Measurements from ENCODE around the gene MAPK8IP3. TPM values are rescaled to one million over a fixed set of nuclear protein-coding genes. Genes with fewer than 3 reads are reported as not detected.
A peak's percentile ranks its signal among the peaks of the same experiment; 100 is the strongest.

The MAPK8IP3 gene
- polyA plus RNA-seq, 1 donor from 2014 or later = 5.9 TPM

DNA sequence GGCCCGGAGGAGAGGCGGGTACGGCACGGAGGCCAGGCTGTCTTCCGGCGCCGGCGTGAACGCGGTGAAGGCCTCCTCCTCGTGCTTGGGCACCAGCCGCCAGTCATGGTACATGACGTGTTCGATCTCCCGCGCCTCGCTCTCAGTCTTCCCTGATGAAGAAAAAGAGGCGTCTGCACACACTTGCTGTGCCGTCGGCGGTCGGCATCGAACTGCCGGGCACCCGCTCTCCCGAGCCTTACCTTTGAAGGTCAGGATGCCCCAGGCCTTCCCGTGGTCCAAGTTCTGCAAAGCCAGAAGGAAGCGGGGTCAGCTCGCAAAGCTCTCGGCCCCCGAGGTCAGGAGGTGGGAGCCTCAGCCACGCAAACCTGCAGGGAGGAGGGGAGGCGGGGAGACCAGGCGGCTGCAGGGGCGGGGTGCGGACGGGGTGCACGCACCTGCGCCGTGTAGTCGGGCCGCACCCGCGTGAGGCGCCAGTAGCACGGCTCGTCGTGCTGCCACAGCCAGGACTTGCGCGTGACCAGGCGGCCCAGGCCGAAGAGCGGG, 66.4 kb downstream of the MAPK8IP3 start, which contains the start of gene EME2:
Gene EME2 (plus strand): TSS at position 449 of the 546 bp plus-strand sequence. CDS start 418 bp downstream, outside the sequence.
- no peaks in the 10 kb centered on the region for H3K36me3 Mint-ChIP-seq
- H3K4me1 Mint-ChIP-seq = peaks cover 6 to 15% (median 8%) of the 10 kb centered on the region in 3 donors
- no peaks in the 10 kb centered on the region for H3K27me3 Mint-ChIP-seq
- no peaks in the 10 kb centered on the region for H3K9me3 Mint-ChIP-seq
- peak within 1 kb of the TSS; percentile 94 to 99 (median 95) for H3K4me3 Mint-ChIP-seq
- H3K27ac Mint-ChIP-seq = peak within 1 kb of the TSS; percentile 95 to 99 (median 98)

DNA sequence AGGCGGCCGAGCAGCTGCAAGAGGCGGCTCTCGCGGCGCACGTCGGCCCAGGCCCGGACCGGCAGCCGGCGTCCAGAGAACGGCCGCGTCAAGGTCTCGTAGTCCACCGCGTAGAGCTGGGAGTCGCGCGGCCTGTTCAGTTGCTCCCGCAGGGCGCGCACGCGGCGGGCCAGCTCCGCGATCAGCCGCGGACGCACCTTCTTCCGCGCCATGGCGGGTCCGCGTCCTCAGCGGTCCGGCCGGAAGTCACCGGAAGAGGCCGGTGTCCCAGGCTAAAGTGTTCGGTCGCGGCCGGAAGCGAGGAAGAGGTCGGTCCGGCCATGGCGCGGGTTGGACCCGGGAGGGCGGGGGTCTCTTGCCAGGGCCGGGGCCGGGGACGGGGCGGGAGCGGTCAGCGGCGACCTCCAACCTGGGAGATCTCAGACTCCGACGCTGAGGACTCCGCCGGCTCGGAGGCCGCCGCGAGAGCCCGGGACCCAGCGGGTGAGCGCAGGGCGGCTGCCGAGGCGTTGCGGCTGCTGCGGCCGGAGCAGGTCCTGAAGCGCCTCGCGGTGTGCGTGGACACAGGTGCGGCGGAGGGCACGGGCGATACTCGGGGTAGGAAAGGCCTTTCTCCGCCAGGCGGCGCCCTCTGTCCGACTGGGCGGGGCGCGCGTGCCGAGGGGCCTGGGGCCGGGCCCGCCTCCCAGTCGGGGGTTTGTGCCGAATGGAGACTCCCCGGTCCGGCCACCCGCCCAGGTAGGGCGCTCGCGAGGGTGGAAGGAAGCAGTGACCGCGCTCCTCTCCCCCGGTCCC, 67.1 kb downstream of the MAPK8IP3 start, which contains the start of gene MRPS34:
Gene MRPS34 (minus strand): TSS at position 227 of the 795 bp plus-strand sequence. CDS start 15 bp downstream, at position 212.
- no peaks in the 10 kb centered on the region for H3K27me3 Mint-ChIP-seq
- H3K4me3 Mint-ChIP-seq = peak within 1 kb of the TSS; percentile 94 to 99 (median 95)
- H3K4me1 Mint-ChIP-seq = peaks cover 6 to 15% (median 8%) of the 10 kb centered on the region in 3 donors
- no peaks in the 10 kb centered on the region for H3K9me3 Mint-ChIP-seq
- H3K27ac Mint-ChIP-seq = peak within 1 kb of the TSS; percentile 95 to 99 (median 98)
- no peaks in the 10 kb centered on the region for H3K36me3 Mint-ChIP-seq

DNA sequence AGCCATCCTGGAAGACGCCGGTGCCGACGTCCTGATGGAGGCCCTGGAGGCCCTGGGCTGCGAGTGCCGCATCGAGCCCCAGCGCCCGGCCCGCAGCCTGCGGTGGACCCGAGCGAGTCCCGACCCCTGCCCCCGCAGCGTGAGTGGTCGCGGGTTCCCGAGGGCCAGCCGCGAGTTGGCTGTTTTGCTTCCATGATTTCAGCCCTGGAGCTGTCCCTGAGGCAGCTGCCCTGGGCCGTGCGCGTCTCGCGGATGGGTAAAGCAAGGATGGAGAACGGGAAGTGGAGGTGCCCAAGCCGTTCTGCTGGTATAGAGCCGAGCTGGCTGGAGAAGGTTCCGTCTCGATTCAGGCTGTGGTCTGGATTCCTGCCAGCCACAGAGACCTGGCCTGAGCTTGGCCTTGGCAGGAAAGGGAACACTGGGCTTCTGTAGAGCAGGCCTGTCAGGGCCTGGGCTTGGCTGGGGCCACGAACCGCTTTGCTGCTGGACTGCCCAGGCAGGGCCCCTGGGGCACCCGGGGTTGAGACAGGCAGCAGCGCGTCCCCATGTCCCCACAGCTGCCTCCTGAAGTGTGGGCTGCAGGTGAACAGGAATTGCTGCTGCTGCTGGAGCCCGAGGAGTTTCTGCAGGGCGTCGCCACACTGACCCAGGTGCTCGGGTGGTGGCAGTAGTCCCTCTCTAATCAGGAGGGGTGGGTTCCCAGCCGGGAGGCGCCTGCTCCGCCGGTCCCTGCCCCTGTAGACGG, 67.9 kb downstream of the MAPK8IP3 start:
- Mint-ChIP-seq H3K4me3 (peak overlapping the region; percentile 93 to 99 (median 95)), H3K27me3 (no peaks in the 10 kb centered on the region), H3K27ac (peak overlapping the region in 2 of 3 donors; percentile 83 to 95), H3K4me1 (peaks cover 6 to 15% (median 8%) of the 10 kb centered on the region in 3 donors), H3K36me3 (no peaks in the 10 kb centered on the region), H3K9me3 (no peaks in the 10 kb centered on the region)

DNA sequence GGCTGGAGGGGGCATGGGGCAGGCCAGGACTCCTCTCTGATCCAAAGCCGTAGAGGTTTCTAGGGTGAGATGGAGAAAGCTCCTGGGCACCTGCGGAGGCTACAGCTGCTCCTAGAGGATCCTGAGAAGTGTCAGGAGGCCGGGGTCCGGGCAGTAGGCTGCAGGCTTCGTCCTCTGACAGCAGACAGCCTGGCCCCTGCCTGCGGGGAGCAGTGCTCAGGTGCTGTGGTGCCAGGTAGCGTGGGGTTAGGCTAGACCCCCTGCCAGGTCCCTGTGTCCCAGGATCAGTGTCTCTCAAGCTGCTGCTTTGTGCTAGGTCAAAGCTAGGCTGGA, 68.4 kb downstream of the MAPK8IP3 start:
- no peaks in the 10 kb centered on the region for H3K27me3 Mint-ChIP-seq
- peak overlapping the region in 2 of 4 donors; percentile 94 to 99 for H3K4me3 Mint-ChIP-seq
- H3K27ac Mint-ChIP-seq = peak overlapping the region in 2 of 3 donors; percentile 83 to 95
- H3K4me1 Mint-ChIP-seq = peaks cover 6 to 15% (median 8%) of the 10 kb centered on the region in 3 donors
- no peaks in the 10 kb centered on the region for H3K36me3 Mint-ChIP-seq
- H3K9me3 Mint-ChIP-seq = no peaks in the 10 kb centered on the region

DNA sequence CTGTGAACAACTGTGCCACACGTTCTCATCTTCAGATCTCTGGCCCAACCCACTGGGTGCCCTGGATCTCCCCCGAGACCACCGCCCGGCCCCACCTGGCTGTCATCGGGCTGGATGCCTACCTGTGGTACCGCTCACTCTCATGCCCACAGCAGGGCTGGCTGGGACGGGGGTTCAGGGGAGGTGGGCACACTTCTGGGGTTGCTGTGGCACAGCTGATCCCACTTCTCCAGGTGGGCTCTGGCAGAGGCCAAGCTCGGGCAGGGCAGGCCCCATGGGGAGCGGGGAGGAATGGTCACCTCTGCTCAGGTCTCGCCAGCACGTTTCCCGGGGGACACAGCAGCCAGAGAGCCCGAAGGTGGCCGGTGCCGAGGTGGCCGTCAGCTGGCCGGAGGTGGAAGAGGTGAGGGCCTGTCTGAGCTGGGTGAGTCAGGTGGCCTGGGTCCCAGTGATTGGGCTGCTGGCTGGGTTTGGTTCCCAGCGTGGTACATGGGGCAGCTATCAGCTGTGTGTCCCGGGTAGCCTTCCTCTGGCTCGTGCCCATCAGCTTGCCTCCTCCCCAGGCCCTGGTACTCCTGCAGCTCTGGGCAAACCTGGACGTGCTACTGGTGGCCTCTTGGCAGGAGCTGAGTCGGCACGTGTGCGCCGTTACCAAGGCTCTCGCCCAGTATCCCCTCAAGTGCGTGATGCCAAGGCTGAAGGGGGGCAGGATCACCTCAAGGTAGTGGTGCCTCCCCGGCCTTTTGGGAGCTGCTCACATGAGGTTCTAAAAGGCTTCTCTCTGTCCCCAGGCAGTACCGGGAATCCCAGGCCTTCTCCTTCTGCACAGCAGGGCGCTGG, 69.2 kb downstream of the MAPK8IP3 start:
- H3K4me1 Mint-ChIP-seq = peaks cover 6 to 12% (median 8%) of the 10 kb centered on the region in 3 donors
- no peaks in the 10 kb centered on the region for H3K9me3 Mint-ChIP-seq
- H3K36me3 Mint-ChIP-seq = no peaks in the 10 kb centered on the region
- H3K27ac Mint-ChIP-seq = peak overlapping the region in 1 of 3 donors; percentile 14
- no peaks in the 10 kb centered on the region for H3K27me3 Mint-ChIP-seq
- peak overlapping the region in 3 of 4 donors; percentile 27 to 60 (median 48) for H3K4me3 Mint-ChIP-seq

DNA sequence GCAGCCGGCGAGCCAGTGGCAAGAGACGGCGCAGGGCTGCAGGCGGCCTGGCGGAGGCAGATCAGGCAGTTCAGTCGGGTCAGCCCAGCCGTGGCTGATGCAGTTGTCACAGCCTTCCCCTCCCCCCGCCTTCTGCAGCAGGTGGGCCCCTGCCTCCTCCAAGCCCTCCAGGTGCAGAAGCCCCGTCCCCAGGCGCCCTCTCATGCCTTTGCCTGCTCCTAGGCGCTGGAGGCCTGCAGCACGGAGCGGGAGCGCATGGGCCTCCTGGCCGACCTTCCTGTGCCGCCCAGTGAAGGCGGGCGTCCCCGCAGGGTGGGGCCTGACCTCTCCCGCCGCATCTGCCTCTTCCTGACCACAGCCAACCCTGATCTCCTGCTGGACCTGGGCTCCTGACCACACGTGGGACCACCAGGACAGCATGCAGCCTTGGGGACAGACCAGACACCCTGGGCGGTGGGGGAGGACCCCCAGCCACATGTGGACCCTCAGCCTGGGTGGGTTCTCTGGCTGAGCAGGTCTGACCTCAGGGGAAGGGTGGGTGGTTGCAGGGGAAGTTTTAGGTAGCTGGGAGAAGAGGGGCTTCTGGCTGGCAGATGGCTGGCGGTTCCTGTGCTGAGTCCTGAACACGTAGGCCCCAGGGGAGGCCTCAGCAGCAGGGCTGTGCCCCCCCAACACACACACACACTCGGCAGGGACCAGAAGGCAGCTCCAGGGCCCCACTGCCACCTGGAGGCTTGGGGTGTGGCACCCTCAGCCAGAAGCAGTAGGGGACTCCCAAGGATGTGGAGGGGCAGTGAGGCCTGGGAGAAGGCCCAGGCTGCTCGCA, 70.1 kb downstream of the MAPK8IP3 start:
- peak overlapping the region in 2 of 4 donors; percentile 48 to 60 for H3K4me3 Mint-ChIP-seq
- H3K36me3 Mint-ChIP-seq = no peaks in the 10 kb centered on the region
- H3K4me1 Mint-ChIP-seq = peaks cover 6 to 12% (median 8%) of the 10 kb centered on the region in 3 donors
- H3K27me3 Mint-ChIP-seq = no peaks in the 10 kb centered on the region
- H3K9me3 Mint-ChIP-seq = no peaks in the 10 kb centered on the region
- H3K27ac Mint-ChIP-seq = peak overlapping the region in 1 of 3 donors; percentile 70

DNA sequence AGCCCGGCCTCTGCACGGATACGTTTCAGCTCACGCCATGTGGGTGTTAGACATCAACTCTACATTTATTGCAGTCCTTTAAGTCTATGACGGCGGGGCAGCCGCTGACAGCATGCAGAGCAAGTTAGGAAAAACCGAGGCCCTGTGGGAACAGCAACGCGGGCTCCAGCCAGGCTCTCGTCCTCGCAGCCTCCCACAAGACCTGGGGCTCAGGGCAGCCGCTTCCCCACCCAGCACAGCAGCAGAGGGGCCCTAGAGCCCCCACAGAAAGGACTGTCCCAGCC, 70.6 kb downstream of the MAPK8IP3 start:
- no peaks in the 10 kb centered on the region for H3K9me3 Mint-ChIP-seq
- peak overlapping the region in 1 of 4 donors; percentile 60 for H3K4me3 Mint-ChIP-seq

DNA sequence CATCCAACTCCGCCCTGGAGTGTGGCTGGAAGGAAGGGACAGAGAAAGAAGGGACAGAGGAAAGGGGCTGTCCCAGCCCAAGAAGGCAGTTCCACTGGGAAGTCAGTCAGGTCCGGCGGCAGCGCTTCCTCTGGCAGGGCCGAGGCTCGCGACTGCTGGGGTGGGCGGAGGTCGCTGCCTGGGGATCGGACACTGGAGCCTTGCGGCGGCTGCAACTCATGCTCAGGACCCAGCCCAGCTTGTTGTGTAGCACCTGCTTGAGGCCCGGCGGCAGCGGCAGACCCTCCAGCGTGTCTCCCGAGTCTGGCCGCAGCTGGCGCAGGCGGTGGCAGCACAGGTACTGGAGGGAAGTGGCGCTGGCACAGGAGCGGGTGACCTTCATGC, 71.0 kb downstream of the MAPK8IP3 start:
- H3K4me3 Mint-ChIP-seq = peak overlapping the region in 2 of 4 donors; percentile 27 to 60
- H3K4me1 Mint-ChIP-seq = peaks cover 5 to 17% (median 6%) of the 10 kb centered on the region in 3 donors
- H3K27me3 Mint-ChIP-seq = no peaks in the 10 kb centered on the region
- H3K9me3 Mint-ChIP-seq = no peaks in the 10 kb centered on the region
- H3K36me3 Mint-ChIP-seq = no peaks in the 10 kb centered on the region
- H3K27ac Mint-ChIP-seq = peak overlapping the region in 1 of 3 donors; percentile 70

More for the DNA sequence above, 70.6 kb downstream of the MAPK8IP3 start:
- Mint-ChIP-seq H3K27me3 (no peaks in the 10 kb centered on the region), H3K4me1 (peaks cover 6 to 18% (median 8%) of the 10 kb centered on the region in 3 donors), H3K36me3 (no peaks in the 10 kb centered on the region), H3K27ac (peak overlapping the region in 1 of 3 donors; percentile 70)

DNA sequence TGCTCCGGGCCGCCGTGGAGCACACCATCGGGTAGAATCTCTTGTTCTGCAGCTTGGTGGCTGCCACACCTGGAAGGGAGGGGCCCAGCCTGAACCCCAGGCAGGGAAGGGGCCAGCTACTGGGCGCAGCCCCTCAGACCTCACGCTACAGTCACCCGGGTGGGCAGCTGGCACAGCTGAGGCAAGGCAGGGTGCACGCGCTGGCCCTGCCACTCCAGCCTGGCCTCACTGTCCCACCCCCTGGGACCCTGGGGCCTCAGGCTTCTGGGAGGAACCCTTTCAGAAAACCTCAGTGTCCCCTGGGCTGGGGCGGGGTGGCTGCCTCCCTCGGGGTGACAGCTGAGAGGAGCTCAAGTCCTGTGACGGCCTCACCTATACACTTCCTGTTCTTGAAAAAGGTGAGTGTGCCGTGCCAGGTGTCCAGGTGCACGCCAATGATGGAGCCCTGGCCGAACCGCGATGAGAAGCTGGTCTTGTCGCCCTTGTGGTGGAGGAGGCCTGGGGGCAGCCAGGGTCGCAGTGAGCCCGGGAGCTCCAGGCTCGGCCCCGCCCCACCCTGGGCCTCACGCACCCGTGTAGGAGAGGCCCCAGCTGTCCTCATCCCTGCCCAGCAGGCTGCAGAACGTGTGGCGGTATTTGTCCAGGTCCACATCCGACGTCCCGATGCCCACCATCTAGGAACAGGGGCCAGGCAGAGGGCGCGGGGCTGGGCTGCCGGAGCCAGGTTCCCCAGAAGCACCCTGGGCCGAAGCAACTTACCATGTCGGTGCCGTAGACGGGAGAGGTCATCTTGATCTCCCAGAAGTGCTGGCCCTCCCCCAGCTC, 71.6 kb downstream of the MAPK8IP3 start:
- H3K4me3 Mint-ChIP-seq = peak overlapping the region in 2 of 4 donors; percentile 43 to 60
- peaks cover 0 to 14% (median 6%) of the 10 kb centered on the region in 3 donors for H3K4me1 Mint-ChIP-seq
- H3K9me3 Mint-ChIP-seq = no peaks in the 10 kb centered on the region
- no peaks in the 10 kb centered on the region for H3K36me3 Mint-ChIP-seq
- no peaks in the 10 kb centered on the region for H3K27me3 Mint-ChIP-seq
- H3K27ac Mint-ChIP-seq = no peak overlapping the region

DNA sequence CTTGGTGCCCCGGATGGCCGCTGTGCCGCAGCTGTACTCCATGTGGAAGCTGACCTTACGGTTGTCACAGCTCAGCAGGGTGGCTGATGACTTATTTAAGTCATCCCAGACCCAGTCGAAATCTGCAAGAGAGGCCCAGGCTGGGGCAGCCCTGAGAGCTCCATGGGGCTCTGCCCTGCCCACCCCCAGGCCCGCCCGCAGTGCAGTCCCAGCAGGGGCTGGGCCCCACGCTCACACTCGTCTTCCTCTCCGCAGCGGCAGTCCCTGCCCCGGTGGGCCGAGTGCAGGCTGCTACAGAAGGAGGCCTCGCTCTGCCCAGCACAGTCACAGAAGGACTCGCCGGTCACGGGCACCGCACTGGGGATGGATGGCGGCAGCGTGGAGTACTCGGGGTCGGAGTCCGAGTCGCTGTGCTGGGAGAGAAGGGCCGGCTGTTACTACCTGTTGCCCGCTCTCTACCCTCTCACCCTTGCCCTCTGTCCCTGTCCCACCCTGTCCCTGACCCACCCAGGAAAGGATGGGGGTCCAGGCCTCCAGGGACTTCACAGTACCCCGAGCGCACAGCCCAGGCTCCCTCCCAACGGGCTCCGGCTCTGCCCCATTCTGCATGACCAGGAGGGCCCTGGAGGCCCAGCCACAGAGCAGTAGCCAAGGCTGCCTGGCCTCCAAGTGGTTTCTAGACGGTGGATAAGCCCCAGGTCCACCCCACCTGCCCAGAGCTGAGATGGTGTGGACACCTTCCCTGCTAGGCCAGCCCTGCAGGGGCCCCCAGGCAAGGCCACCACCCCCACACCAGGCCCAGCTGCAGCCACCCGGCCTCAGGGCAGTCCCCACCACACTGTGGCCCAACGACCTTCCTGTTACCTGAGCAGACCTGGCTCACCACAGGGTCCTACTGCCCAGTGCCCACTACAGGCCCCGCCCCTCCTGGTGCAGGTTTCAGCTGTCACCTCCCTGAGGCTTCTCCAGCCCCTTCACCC, 72.5 kb downstream of the MAPK8IP3 start:
- H3K27ac Mint-ChIP-seq = peak overlapping the region in 1 of 3 donors; percentile 96

DNA sequence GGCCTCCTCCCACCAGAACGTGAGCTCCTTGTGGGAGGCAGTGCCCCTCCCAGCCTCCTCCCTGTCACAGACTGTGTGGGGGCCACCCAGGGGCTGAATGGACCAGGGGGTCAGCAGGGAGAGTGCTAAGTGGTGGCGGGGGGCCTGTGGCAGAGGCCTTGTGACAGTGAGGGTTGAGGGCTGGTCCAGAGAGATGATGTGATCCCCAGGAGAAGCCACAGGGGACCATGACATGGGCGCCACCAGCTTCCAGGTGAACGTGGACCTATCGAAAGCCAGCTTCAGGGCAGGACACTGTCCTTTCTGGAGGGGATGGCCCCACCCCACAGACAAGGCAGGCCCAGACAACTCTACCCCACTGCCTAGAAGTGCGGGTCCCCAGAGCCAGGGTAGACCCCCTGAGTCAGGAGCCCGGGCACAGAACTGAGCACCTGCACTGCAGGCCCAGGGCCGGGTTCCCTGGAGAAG, 73.3 kb downstream of the MAPK8IP3 start:
- H3K4me3 Mint-ChIP-seq = peak overlapping the region in 1 of 4 donors; percentile 60
- H3K9me3 Mint-ChIP-seq = no peaks in the 10 kb centered on the region
- no peaks in the 10 kb centered on the region for H3K27me3 Mint-ChIP-seq
- H3K27ac Mint-ChIP-seq = peak overlapping the region in 1 of 3 donors; percentile 96
- peaks cover 0 to 14% (median 3%) of the 10 kb centered on the region in 3 donors for H3K4me1 Mint-ChIP-seq
- H3K36me3 Mint-ChIP-seq = no peaks in the 10 kb centered on the region

More for the DNA sequence above, 72.5 kb downstream of the MAPK8IP3 start:
- Mint-ChIP-seq H3K27me3 (no peaks in the 10 kb centered on the region), H3K4me3 (peak overlapping the region in 2 of 4 donors; percentile 43 to 60), H3K9me3 (no peaks in the 10 kb centered on the region), H3K36me3 (no peaks in the 10 kb centered on the region), H3K4me1 (peaks cover 0 to 17% (median 6%) of the 10 kb centered on the region in 3 donors)

All from IgD-negative memory B cell (primary cell).